Measurements from ENCODE around the gene ARHGDIA. TPM values are rescaled to one million over a fixed set of nuclear protein-coding genes. Genes with fewer than 3 reads are reported as not detected.

Gene ARHGDIA
- total and polyA plus RNA-seq, 11 donors: 81.4 to 296 (median 152) TPM

DNA sequence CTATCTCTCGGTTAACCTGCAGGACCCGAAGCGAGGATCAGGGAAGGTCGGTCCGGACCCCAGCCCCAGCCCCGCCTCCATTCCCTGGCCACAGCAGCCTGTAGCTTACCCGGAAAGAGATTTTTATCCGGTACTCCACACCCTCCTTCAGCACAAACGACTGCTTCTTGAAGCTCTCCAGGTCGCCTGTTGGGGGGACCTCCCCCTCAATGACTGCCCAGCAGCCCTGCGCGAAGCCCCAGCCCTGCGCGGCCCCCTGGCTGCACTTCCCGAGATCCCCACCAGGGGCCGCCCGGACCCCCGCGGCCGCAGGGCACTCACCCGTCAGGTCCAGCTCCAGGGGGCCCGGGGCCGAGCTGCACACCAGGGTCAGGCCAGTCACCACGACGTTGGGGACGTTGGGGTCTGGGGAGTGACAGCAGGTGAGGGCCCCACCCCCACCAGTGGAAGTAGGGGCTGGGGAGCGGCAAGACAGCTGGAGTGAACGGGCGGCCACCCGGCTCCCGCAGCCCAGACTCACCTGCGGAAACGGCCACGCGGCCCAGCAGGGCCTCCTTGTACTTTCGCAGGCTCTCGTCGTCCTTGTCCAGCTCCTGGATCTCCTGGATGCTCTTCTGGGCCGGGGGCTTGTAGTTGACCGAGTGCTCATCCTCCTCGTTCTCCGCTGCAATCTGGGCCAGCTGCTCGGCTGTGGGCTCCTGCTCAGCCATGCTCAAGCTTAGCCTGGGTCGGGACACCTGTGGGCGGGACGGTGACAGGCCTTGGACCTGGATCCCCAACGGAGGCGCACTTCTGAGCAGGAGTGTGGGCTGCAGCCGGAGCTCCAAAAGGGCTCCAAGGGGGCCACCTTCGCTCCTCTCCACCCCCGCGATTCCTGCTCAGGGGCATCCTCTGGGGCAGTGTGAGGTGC lies 1.7 kb downstream of the ARHGDIA start:
- ATAC-seq (peak in 2 of 4 donors; percentile 5 to 22), DNase-seq (peak in 3 of 5 donors; percentile 44 to 78 (median 52))
- 36 to 39% (median 38%) methylated on average over 36 to 52 of the region's 52 CpGs for WGBS, 4 donors
- TF ChIP-seq, protein P1, sequence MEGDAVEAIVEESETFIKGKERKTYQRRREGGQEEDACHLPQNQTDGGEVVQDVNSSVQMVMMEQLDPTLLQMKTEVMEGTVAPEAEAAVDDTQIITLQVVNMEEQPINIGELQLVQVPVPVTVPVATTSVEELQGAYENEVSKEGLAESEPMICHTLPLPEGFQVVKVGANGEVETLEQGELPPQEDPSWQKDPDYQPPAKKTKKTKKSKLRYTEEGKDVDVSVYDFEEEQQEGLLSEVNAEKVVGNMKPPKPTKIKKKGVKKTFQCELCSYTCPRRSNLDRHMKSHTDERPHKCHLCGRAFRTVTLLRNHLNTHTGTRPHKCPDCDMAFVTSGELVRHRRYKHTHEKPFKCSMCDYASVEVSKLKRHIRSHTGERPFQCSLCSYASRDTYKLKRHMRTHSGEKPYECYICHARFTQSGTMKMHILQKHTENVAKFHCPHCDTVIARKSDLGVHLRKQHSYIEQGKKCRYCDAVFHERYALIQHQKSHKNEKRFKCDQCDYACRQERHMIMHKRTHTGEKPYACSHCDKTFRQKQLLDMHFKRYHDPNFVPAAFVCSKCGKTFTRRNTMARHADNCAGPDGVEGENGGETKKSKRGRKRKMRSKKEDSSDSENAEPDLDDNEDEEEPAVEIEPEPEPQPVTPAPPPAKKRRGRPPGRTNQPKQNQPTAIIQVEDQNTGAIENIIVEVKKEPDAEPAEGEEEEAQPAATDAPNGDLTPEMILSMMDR (IDR thresholded peaks at IDR 0.05): peak; percentile 71 to 92 (median 86)
- TF ChIP-seq POLR2A (IDR thresholded peaks at IDR 0.05): no peak
- Histone ChIP-seq H3K9me3 (no peaks in the 10 kb centered on the region), H3K4me1 (peaks cover 4 to 65% (median 55%) of the 10 kb centered on the region in 12 donors), H3K36me3 (peaks cover 0 to 43% (median 21%) of the 10 kb centered on the region in 9 donors), H3K4me3 (peak overlapping the region in 11 of 12 donors; percentile 69 to 100 (median 97)), H3K27ac (peak overlapping the region; percentile 92 to 100 (median 98)), H3K27me3 (no peaks in the 10 kb centered on the region)
- intact Hi-C loops (cut with DNase I): loop anchor here in 2 of 10 donors (5.0 to 10.0 kb wide), 3 partner anchors 58 to 355 kb away; partner anchors contain the start of genes ACTG1 (in 1 of the 2), CENPX (in 1 of the 2), LRRC45 (in 1 of the 2) and MAFG (in 1 of the 2)

DNA sequence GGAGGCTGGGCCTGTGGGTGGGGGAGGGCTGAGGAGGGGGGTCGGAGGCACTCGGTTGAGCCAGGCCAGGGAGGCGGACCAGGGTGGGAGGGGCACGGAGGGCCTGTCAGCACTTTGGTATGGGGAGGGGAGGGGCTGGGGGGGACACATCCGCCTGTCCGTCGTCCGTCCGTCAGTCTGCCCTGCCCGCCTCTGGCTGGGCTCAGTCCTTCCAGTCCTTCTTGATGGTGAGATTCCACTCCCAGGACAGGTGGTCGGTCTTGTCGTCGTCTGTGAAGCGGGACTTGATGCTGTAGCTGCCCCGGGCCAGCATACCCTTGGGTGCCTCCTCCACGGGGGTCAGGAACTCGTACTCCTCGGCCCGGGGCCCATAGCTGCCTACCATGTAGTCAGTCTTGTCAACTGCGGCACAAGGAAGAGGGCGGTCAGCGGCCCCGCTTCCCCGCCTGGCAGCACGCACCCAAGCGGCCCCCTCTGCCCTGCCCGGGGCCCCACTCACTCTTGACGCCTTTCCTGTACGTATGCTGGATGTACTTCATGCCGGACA lies 2.4 kb downstream of the ARHGDIA start:
- peaks cover 0 to 43% (median 21%) of the 10 kb centered on the region in 9 donors for H3K36me3 ChIP-seq
- H3K9me3 ChIP-seq: no peaks in the 10 kb centered on the region
- intact Hi-C loops (cut with DNase I): loop anchor here in 2 of 10 donors (10.0 kb wide), 2 partner anchors 156 to 354 kb away; partner anchors contain the start of genes ACTG1 (in 1 of the 2), CENPX (in 1 of the 2) and LRRC45 (in 1 of the 2)
- H3K27ac ChIP-seq: peak overlapping the region in 9 of 12 donors; percentile 9 to 98 (median 92)
- peak in 3 of 5 donors; percentile 35 to 58 (median 45) for DNase-seq
- ATAC-seq: peak in 1 of 4 donors; percentile 4
- 58 to 65% (median 61%) methylated on average over 14 to 30 of the region's 30 CpGs for WGBS, 4 donors
- H3K4me1 ChIP-seq: peaks cover 4 to 68% (median 55%) of the 10 kb centered on the region in 12 donors
- no peaks in the 10 kb centered on the region for H3K27me3 ChIP-seq
- peak overlapping the region in 3 of 12 donors; percentile 28 to 98 (median 97) for H3K4me3 ChIP-seq
- TF ChIP-seq, protein P1 (IDR thresholded peaks at IDR 0.05): no peak
- TF ChIP-seq POLR2A (IDR thresholded peaks at IDR 0.05): no peak

DNA sequence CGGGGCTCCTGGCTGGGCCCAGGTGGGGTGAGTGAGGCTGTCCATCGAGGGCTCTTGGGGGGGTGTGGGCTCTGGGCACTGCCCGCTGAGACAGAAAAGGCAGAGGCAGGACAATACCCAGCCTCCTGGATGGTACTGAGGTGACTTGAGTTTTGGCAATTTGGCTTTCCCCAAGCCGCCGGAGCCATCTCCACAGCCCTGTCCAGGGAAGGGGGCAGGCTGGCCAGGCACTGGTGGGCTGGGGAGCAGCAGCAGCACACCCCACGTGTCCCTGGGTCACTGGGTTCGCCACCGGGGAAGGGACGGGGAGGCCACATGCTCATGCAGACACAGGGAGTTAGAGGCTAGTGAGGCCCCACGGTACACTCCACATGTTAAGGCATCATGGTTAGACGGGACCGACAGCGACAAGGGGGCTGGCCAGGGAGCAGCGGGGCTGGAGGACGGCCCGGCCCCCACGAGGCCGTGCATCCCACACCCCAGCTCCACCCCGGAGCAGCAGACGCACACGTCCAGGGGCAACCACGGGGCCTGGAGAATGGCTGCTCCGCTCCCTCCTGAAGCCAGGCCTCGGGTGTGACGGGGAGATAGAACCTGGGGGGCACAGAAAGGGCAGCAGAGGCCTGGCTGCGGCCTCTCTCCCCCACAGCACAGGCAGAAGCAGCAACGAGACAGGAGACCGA lies 3.0 kb downstream of the ARHGDIA start:
- TF ChIP-seq, protein P1 (IDR thresholded peaks at IDR 0.05): no peak
- no peak for TF ChIP-seq POLR2A (IDR thresholded peaks at IDR 0.05)
- intact Hi-C loops (cut with DNase I): loop anchor here in 2 of 10 donors (10.0 kb wide), 2 partner anchors 157 to 353 kb away; partner anchors contain the start of genes ACTG1 (in 1 of the 2), CENPX (in 1 of the 2) and LRRC45 (in 1 of the 2)
- WGBS, 4 donors: 68 to 71% (median 71%) methylated on average over 21 to 28 of the region's 28 CpGs
- Histone ChIP-seq H3K4me3 (no peak overlapping the region), H3K36me3 (peaks cover 0 to 47% (median 22%) of the 10 kb centered on the region in 9 donors), H3K9me3 (no peaks in the 10 kb centered on the region), H3K4me1 (peaks cover 4 to 69% (median 57%) of the 10 kb centered on the region in 12 donors), H3K27ac (peak overlapping the region in 7 of 12 donors; percentile 11 to 98 (median 71)), H3K27me3 (no peaks in the 10 kb centered on the region)
- no peak for DNase-seq
- peak in 1 of 4 donors; percentile 0 for ATAC-seq

All from heart left ventricle (tissue), 16 donors.